ENCODE results near the gene CNIH2. TPM values are rescaled to one million over a fixed set of nuclear protein-coding genes. Genes with fewer than 3 reads are reported as not detected.

Gene CNIH2
- total RNA-seq, 1 donor from 2014 or later = 21.3 TPM

- no peak for DNase-seq (ENCODE audit: extremely low spot score, unreplicated experiment)
- H3K4me3 Mint-ChIP-seq = no peak overlapping the region
- H3K9me3 Mint-ChIP-seq = no peaks in the 10 kb centered on the region
- no peak for TF ChIP-seq CTCF (conservative IDR thresholded peaks at IDR 0.05)
- H3K4me1 Mint-ChIP-seq (ENCODE audit: unreplicated experiment) = no peaks in the 10 kb centered on the region
- peaks cover 20% of the 10 kb centered on the region for H3K36me3 Mint-ChIP-seq
- no peak overlapping the region for H3K27ac Mint-ChIP-seq
- no peaks in the 10 kb centered on the region for H3K27me3 Mint-ChIP-seq
Observed at GRCh38 chr11:66232769-66233168, 45.2 kb upstream of the CNIH2 start.

- Mint-ChIP-seq H3K36me3 (peaks cover 20% of the 10 kb centered on the region), H3K4me1 (ENCODE audit: unreplicated experiment) (no peaks in the 10 kb centered on the region), H3K27ac (no peak overlapping the region), H3K27me3 (no peaks in the 10 kb centered on the region), H3K9me3 (no peaks in the 10 kb centered on the region), H3K4me3 (no peak overlapping the region)
- DNase-seq (ENCODE audit: extremely low spot score, unreplicated experiment) = no peak
- no peak for TF ChIP-seq CTCF (conservative IDR thresholded peaks at IDR 0.05)
Observed at GRCh38 chr11:66233301-66233700, 44.7 kb upstream of the CNIH2 start.

GRCh38 chr11:66235141-66235540 is 42.8 kb upstream of the CNIH2 start:
- Mint-ChIP-seq H3K27ac (no peak overlapping the region), H3K27me3 (no peaks in the 10 kb centered on the region), H3K36me3 (peaks cover 20% of the 10 kb centered on the region), H3K9me3 (no peaks in the 10 kb centered on the region), H3K4me3 (no peak overlapping the region), H3K4me1 (ENCODE audit: unreplicated experiment) (no peaks in the 10 kb centered on the region)
- no peak for TF ChIP-seq CTCF (conservative IDR thresholded peaks at IDR 0.05)
- DNase-seq (ENCODE audit: extremely low spot score, unreplicated experiment) = no peak

GRCh38 chr11:66237867-66238266 is 40.1 kb upstream of the CNIH2 start:
- no peak overlapping the region for H3K27ac Mint-ChIP-seq
- H3K27me3 Mint-ChIP-seq = no peaks in the 10 kb centered on the region
- no peaks in the 10 kb centered on the region for H3K9me3 Mint-ChIP-seq
- no peaks in the 10 kb centered on the region for H3K4me1 Mint-ChIP-seq (ENCODE audit: unreplicated experiment)
- H3K36me3 Mint-ChIP-seq = peaks cover 15% of the 10 kb centered on the region
- no peak for DNase-seq (ENCODE audit: extremely low spot score, unreplicated experiment)
- no peak overlapping the region for H3K4me3 Mint-ChIP-seq
- TF ChIP-seq CTCF (conservative IDR thresholded peaks at IDR 0.05) = no peak

GRCh38 chr11:66238786-66239413 is 39.1 kb upstream of the CNIH2 start:
- H3K36me3 Mint-ChIP-seq = peaks cover 9% of the 10 kb centered on the region
- H3K4me3 Mint-ChIP-seq = no peak overlapping the region
- H3K4me1 Mint-ChIP-seq (ENCODE audit: unreplicated experiment) = no peaks in the 10 kb centered on the region
- TF ChIP-seq CTCF (conservative IDR thresholded peaks at IDR 0.05) = no peak
- no peak overlapping the region for H3K27ac Mint-ChIP-seq
- no peaks in the 10 kb centered on the region for H3K27me3 Mint-ChIP-seq
- no peak for DNase-seq (ENCODE audit: extremely low spot score, unreplicated experiment)
- H3K9me3 Mint-ChIP-seq = no peaks in the 10 kb centered on the region

GRCh38 chr11:66239511-66239910 is 38.5 kb upstream of the CNIH2 start:
- no peak for TF ChIP-seq CTCF (conservative IDR thresholded peaks at IDR 0.05)
- H3K4me1 Mint-ChIP-seq (ENCODE audit: unreplicated experiment) = no peaks in the 10 kb centered on the region
- no peak overlapping the region for H3K4me3 Mint-ChIP-seq
- H3K27me3 Mint-ChIP-seq = no peaks in the 10 kb centered on the region
- no peaks in the 10 kb centered on the region for H3K9me3 Mint-ChIP-seq
- no peak overlapping the region for H3K27ac Mint-ChIP-seq
- DNase-seq (ENCODE audit: extremely low spot score, unreplicated experiment) = no peak
- H3K36me3 Mint-ChIP-seq = peaks cover 9% of the 10 kb centered on the region
